Cortex of kidney (tissue), 1 donor: ENCODE data around the gene SDR42E1.
"Not testable (repeated sequence)": the region's sequence is repeated elsewhere in the genome, so short reads cannot be mapped to it uniquely, and the experiment has no call there.

Source experiments
- DNase-seq: peaks from one replicate; lab custom pipeline; 2025; lab: John Stamatoyannopoulos, UW

The SDR42E1 gene

GRCh38 chr16:82037251-82037650 is 26.0 kb upstream of the SDR42E1 start:
- no peak for DNase-seq

DNA sequence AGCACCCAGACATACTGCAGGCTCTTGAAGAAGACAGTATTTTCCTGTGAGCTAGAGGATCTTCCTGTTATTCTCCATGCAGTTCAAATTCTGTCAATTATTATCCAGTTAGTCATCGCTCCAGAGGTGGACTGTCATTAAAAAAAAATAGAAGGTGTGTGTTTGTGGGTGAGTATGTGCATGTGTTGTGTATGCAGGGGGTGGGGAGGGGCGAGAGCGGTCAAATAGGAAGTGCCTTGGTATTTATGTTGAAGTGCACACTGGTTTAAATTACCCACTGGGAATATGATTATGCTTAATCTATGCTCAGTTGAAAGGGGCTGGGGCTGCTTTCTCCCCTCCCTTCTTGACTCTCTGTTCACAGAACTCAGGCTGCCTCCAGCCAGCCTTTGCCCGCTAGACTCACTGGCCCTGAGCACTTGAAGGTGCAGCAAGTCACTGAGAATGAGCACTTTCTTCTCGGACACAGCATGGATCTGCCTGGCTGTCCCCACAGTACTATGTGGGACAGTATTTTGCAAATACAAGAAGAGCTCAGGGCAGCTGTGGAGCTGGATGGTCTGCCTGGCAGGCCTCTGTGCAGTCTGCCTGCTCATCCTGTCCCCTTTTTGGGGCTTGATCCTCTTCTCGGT is 23.8 kb upstream of the SDR42E1 start, which contains the start of gene HSD17B2:
Gene HSD17B2, plus strand, starts transcription at position 273 of the 632 bp plus-strand sequence. Its CDS starts 172 bp downstream, at position 445.
- no peak for DNase-seq

- DNase-seq, result no peak
Measured at GRCh38 chr16:82033683-82034300, 22.5 kb upstream of the SDR42E1 start.

GRCh38 chr16:82033006-82033405 is 21.7 kb upstream of the SDR42E1 start:
- DNase-seq, result no peak

GRCh38 chr16:82031116-82032084 is 20.1 kb upstream of the SDR42E1 start:
- DNase-seq, result no peak

- no peak for DNase-seq
Measured at GRCh38 chr16:82027629-82028064, 16.4 kb upstream of the SDR42E1 start.

DNA sequence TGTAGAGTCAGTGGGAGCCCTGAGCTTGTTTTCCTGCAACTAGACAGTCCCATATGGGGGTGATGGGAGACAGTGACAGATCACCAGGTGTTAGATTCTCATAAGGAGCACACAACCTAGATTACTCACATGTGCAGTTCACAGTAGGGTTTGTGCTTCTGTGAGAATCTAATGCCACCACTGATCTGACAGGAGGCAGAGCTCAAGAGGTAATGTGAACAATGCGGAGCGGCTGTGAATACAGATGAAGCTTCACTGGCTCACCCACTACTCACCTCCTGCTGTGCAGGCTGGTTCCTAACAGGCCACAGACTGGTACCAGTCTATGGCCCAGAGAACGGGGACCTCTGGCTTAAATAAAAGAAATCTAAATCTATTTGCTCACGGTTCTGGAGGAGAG is 13.6 kb upstream of the SDR42E1 start:
- no peak for DNase-seq

DNA sequence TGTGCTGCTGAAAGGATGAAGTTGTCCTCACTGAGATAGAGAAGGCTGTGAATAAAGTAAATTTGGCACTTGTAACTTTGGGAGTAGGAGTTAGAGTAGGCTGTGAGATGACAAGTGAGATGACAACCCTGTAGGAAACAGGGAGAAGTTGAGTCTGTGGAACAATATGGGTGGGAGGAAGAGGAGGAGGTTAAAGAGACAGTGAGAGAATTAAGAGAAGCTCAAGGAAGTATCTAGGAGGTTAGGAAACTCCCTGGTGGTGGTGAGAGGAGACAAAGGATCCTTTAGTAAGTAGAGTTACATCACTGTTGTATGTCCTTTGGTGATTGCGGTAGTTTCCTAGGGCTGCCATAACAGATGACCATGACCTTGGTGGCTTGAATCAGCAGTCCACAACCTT is 13.0 kb upstream of the SDR42E1 start:
- no peak for DNase-seq

DNA sequence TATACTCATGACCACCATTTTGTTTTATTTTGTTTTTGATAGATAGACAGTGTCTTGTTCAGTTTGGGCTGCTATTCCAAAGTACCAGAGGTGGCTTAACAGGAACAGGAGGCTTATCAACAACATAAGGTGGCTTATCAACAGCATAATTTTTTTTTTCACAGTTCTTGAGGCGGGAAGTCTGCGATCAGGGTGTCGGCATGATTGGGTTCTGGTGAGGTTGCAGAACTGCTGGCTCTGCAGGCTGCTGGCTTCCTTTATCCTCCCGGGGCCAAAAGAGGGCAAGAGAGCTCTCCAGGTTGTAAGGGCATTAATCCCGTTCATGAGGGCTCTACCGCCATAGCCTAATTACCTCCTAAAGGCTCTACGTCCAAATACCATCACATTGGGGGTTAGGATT is 11.9 kb upstream of the SDR42E1 start:
- DNase-seq, result no peak

GRCh38 chr16:82020051-82020450 is 8.8 kb upstream of the SDR42E1 start:
- DNase-seq, result no peak

GRCh38 chr16:82019535-82019934 is 8.3 kb upstream of the SDR42E1 start:
- no peak for DNase-seq

GRCh38 chr16:82017911-82018568 is 6.8 kb upstream of the SDR42E1 start:
- no peak for DNase-seq

DNA sequence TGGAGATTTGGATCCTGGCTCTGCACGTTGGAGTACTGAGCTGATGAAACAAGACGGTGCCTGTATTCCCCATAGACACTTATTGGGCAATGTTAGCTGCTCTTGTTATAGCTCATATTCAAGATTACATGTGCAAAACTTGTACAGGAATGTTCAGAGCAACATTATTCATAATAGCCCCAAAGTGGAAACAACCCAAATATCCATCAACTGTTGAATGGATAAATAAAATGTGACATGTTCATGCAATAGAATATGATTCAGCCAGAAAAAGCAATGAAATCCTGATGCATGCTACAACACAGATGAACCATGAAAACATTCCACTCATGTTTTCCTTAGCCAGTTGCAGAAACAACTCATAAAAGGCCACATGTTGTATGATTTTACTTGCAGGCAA is 5.7 kb upstream of the SDR42E1 start:
- no peak for DNase-seq

DNA sequence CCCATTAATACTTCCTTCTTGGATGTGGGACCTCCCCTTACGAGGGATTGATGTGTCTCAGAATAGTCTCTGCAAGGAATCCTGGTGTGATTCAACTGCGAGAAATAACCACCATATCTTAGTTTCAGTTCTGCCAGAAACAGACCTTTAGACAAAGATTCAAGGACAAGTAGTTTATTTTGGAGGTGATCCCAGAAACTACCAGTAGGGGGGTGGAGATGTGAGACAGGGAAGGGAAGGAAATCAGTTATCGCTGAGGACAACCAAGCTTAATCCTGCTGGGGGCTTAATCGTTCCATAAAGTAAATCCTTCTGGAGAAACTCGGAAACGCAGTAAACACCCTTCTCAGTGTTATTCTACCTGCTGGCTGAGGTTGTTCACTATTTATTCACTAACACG is 5.0 kb upstream of the SDR42E1 start:
- no peak for DNase-seq

GRCh38 chr16:82013139-82013538 is 1.9 kb upstream of the SDR42E1 start:
- DNase-seq, result no peak

DNA sequence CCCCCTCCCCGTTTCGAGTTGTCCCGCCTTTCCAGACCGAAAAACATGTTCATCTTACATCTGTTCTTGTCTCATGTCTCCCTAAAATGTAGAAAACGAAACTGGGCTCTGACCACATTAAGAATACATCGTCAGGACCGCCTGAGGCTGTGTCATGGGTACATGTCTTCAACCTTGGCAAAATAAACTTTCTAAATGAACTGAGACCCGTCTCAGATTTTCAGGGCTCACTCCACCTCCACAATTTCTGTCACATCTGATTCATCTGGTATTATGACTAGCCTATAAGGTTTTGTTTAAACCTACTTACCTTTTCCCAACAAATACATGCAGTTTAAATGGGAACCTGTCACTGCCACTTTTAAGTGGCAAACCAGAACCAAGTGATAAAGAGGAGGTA is 621 bp downstream of the SDR42E1 start:
- DNase-seq, result no peak

DNA sequence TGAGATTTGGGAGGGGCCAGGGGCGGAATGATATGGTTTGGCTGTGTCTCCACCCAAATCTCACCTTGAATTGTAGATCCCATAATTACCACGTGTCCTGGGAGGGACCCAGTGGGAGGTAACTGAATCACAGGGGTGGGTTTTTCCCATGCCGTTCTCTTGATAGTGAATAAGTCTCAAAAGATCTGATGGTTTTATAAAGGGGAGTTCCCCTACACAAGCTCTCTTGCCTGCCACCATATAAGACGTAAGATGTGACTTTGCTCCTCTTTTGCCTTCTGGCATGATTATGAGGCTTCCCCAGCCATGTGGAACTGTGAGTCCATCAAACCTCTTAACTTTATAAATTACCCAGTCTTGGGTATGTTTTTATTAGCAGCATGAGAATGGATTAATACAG is 1.5 kb downstream of the SDR42E1 start:
- not testable (repeated sequence) for DNase-seq

DNA sequence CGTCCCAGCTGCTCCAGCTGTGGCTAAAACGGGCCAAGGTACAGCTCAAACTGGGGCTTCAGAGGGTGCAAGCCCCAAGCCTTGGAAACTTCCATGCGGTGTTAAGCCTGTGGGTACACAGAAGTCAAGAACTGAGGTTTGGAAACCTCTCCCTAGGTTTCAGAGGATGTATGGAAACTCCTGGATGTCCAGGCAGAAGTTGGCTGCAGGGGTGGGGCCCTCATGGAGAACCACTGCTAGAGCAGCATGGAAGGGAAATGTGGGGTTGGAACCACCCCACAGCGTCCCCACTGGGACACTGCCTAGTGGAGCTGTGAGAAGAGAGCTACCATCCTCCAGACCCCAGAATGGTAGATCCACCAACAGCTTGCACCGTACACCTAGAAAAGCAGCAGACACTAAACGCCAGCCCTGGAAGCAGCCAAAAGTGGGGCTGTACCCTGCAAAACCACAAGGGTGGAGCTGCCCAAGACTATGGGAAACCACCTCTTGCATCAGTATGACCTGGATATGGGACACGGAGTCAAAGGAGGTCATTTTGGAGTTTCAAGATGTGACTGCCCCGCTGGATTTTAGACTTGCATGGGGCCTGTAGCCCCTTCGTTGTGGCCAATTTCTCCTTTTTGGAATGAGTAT is 2.2 kb downstream of the SDR42E1 start:
- DNase-seq, result no peak

GRCh38 chr16:82007189-82007588 is 4.1 kb downstream of the SDR42E1 start:
- no peak for DNase-seq

DNA sequence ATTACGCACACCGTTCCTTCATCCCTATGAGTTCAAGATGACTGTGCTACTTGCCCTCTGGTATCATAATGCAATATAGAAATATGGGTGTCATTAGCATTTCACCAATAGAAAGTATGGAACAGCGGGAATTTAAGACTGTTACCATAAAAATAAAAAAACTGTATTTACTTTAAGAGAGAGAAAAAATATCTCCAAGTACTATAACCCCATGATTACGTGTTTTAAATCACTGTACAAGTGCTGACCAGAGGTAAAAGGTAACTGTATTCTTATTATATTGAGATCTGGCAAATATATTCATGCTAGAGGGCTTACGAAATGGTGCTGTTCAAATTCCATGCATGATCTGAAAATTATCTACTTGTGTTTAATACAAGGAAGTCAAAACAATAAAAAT is 5.2 kb downstream of the SDR42E1 start:
- no peak for DNase-seq

GRCh38 chr16:82005027-82005830 is 6.0 kb downstream of the SDR42E1 start:
- DNase-seq, result no peak
